Esophagus squamous epithelium (tissue), 5 donors: ENCODE measurements around the gene GCM1. TPM values are rescaled to one million over a fixed set of nuclear protein-coding genes. Genes with fewer than 3 reads are reported as not detected.

Experiments
- DNase-seq: peaks from one replicate; lab custom pipeline; 2025; lab: John Stamatoyannopoulos, UW
- H3K27ac ChIP-seq, 4 donors: fragments of 200-600 bp; sonication (generic); one replicate each; pipeline ENCODE4 v1.5.1; 2016 to 2019; ENCODE audit warnings: mild to moderate bottlenecking in 1 of 4
- H3K27me3 ChIP-seq, 4 donors: fragments of 200-600 bp; sonication (generic); 1 replicate in 3 of 4; 2 replicates in 1 of 4; pipeline versions ENCODE4 v1.5.1 to v1.6.0; 2017 to 2021; ENCODE audit warnings: antibody characterized with exemption in 1 of 4
- H3K36me3 ChIP-seq, 3 donors: fragments of 200-600 bp; sonication (generic); one replicate each; pipeline ENCODE4 v1.5.1; 2016 to 2019
- H3K4me1 ChIP-seq, 3 donors: fragments of 200-600 bp; sonication (generic); one replicate each; pipeline ENCODE4 v1.5.1; 2017 to 2019
- H3K4me3 ChIP-seq, 4 donors: fragments of 200-600 bp; sonication (generic); 1 replicate in 3 of 4; 2 replicates in 1 of 4; pipeline ENCODE4 v1.5.1; 2016 to 2019; ENCODE audit warnings: mild to moderate bottlenecking in 2 of 4, moderate library complexity in 1 of 4
- H3K9me3 ChIP-seq, 3 donors: fragments of 200-600 bp; sonication (generic); one replicate each; pipeline ENCODE4 v1.5.1; 2016 to 2019
- CTCF ChIP-seq, 6 experiments: fragments of 450-650 bp in 4 of 6; fragments of 200-600 bp in 2 of 6; sonication (generic) in 2 of 6; IDR thresholded peaks; one replicate each; pipeline ENCODE4 v1.5.1; 2016 to 2019; ENCODE audit warnings: antibody characterized with exemption in 6 of 6, mild to moderate bottlenecking in 4 of 6, moderate library complexity in 4 of 6
- POLR2A ChIP-seq, 4 donors: fragments of 450-650 bp; IDR thresholded peaks; one replicate each; pipeline ENCODE4 v1.6.1; 2017; ENCODE audit warnings: antibody characterized with exemption in 4 of 4, mild to moderate bottlenecking in 4 of 4, moderate library complexity in 3 of 4
- WGBS, 2 donors: methylation state at CpG; one replicate each; pipeline ENCODE4 v1.1.5; 2018; 5-methylcytosine and 5-hydroxymethylcytosine counted together
- intact Hi-C: fragments of 100-400 bp; cut with DNase I; formaldehyde crosslinking; loops from one replicate; pipeline ENCODE4 v1.15.0; 2022
- total RNA-seq, 4 donors: library from RNA; depleted of rRNA; stranded (reverse); fragments of >200 nt; gene quantifications; one replicate each; pipeline ENCODE4 v1.1.0, GENCODE V29; 2016
- donor health status: DM: yes; HTN: yes; CAD: no.

GCM1 gene
- total RNA-seq, 4 donors from 2014 or later: 0.08 TPM; not detected in 3

GRCh38 chr6:53130569-53131290 is 17.9 kb downstream of the GCM1 start:
- DNase-seq: no peak
- H3K4me1 ChIP-seq: peaks cover 0 to 12% (median 0%) of the 10 kb centered on the region in 3 donors
- no peaks in the 10 kb centered on the region for H3K9me3 ChIP-seq
- intact Hi-C loops: no loop called here
- H3K27ac ChIP-seq: no peak overlapping the region
- peaks cover 0 to 21% (median 0%) of the 10 kb centered on the region in 4 donors for H3K27me3 ChIP-seq
- H3K36me3 ChIP-seq: no peaks in the 10 kb centered on the region
- no peak overlapping the region for H3K4me3 ChIP-seq
- 45 to 49% methylated on average over 5 to 6 of the region's 6 CpGs for WGBS, 2 donors
- TF ChIP-seq POLR2A (IDR thresholded peaks at IDR 0.05) (no peak), CTCF (IDR thresholded peaks at IDR 0.05) (no peak)

GRCh38 chr6:53128842-53129241 is 19.8 kb downstream of the GCM1 start:
- no peaks in the 10 kb centered on the region for H3K36me3 ChIP-seq
- no peak for DNase-seq
- H3K9me3 ChIP-seq: no peaks in the 10 kb centered on the region
- H3K27ac ChIP-seq: no peak overlapping the region
- WGBS, 2 donors: 26 to 57% methylated on average over 5 of the region's 5 CpGs
- peaks cover 0 to 14% (median 0%) of the 10 kb centered on the region in 3 donors for H3K4me1 ChIP-seq
- no peak overlapping the region for H3K4me3 ChIP-seq
- intact Hi-C loops: no loop called here
- peaks cover 0 to 21% (median 0%) of the 10 kb centered on the region in 4 donors for H3K27me3 ChIP-seq
- TF ChIP-seq POLR2A (IDR thresholded peaks at IDR 0.05) (no peak), CTCF (IDR thresholded peaks at IDR 0.05) (no peak)

GRCh38 chr6:53125276-53125675 is 23.4 kb downstream of the GCM1 start:
- WGBS, 2 donors: 79 to 85% methylated on average over 4 of the region's 4 CpGs
- TF ChIP-seq CTCF (IDR thresholded peaks at IDR 0.05): no peak
- no peak for TF ChIP-seq POLR2A (IDR thresholded peaks at IDR 0.05)
- no peak overlapping the region for H3K27ac ChIP-seq
- H3K4me3 ChIP-seq: no peak overlapping the region
- DNase-seq: no peak
- H3K9me3 ChIP-seq: no peaks in the 10 kb centered on the region
- peaks cover 0 to 17% (median 0%) of the 10 kb centered on the region in 4 donors for H3K27me3 ChIP-seq
- H3K4me1 ChIP-seq: peaks cover 0 to 19% (median 0%) of the 10 kb centered on the region in 3 donors
- intact Hi-C loops: no loop called here
- H3K36me3 ChIP-seq: no peaks in the 10 kb centered on the region

- peaks cover 0 to 17% (median 0%) of the 10 kb centered on the region in 4 donors for H3K27me3 ChIP-seq
- DNase-seq: no peak
- intact Hi-C loops: no loop called here
- TF ChIP-seq POLR2A (IDR thresholded peaks at IDR 0.05) (no peak), CTCF (IDR thresholded peaks at IDR 0.05) (no peak)
- H3K36me3 ChIP-seq: no peaks in the 10 kb centered on the region
- WGBS, 2 donors: 60 to 78% methylated on average over 9 to 10 of the region's 10 CpGs
- no peak overlapping the region for H3K4me3 ChIP-seq
- H3K9me3 ChIP-seq: no peaks in the 10 kb centered on the region
- no peak overlapping the region for H3K27ac ChIP-seq
- peaks cover 0 to 29% (median 0%) of the 10 kb centered on the region in 3 donors for H3K4me1 ChIP-seq
Observed at GRCh38 chr6:53124131-53124800, 24.4 kb downstream of the GCM1 start.
